SH-SY5Y (cell line): ENCODE measurements around the gene ARL14EP.

ENCODE experiments used
- GATA2 ChIP-seq: IDR thresholded peaks from 2 replicates; pipeline ENCODE4 v1.6.1; 2011; ENCODE audit warnings: mild to moderate bottlenecking, low read depth, low read length
- GATA3 ChIP-seq: IDR thresholded peaks from 2 replicates; pipeline ENCODE4 v1.6.1; 2011; ENCODE audit warnings: low read depth, mild to moderate bottlenecking, low read length, moderate library complexity

DNA sequence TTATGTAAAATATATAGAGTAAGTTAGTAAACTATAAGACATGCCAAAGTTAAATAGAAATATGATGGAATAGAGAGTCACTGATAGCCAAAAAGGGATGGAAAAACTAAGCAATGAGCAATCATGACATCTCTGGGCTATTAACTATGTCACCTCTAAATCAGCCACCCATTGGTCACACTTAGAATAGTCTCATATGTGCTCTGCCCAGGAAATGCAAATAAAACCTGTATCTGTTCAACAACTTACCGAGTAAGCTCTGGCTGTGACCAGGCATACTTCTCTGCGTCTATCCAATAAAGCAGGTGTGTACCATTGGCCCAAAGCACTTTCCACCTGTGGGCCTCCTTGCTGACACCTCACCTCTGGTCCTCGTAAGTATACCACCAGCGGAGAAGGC is 1.6 kb upstream of the ARL14EP start:
- TF ChIP-seq GATA3 = no peak
- TF ChIP-seq GATA2 = no peak
